Fibroblast of lung (primary cell): Measurements from ENCODE around the gene EPS15. TPM values are rescaled to one million over a fixed set of nuclear protein-coding genes. Genes with fewer than 3 reads are reported as not detected.

Experiments used
- DNase-seq, 2 donors: peaks; one replicate each; pipeline versions ENCODE4 v3.0.0 to v3.0.0-alpha.2; 2010; ENCODE audit warnings: low read depth in 2 of 2
- H2AFZ ChIP-seq: 2 replicates; pipeline ENCODE4 v1.5.1; 2012; ENCODE audit warnings: low read length, control low read depth, inconsistent platforms
- H3K27ac ChIP-seq: 2 replicates; pipeline ENCODE4 v1.5.1; 2011; ENCODE audit warnings: low read length, control low read depth; ENCODE audit not compliant: insufficient read depth
- H3K27me3 ChIP-seq: 2 replicates; pipeline ENCODE4 v1.5.1; 2011; ENCODE audit warnings: mild to moderate bottlenecking, low read length; ENCODE audit not compliant: control insufficient read depth, insufficient read depth
- H3K36me3 ChIP-seq: 2 replicates; pipeline ENCODE4 v1.5.1; 2011; ENCODE audit warnings: low read length; ENCODE audit not compliant: control insufficient read depth, insufficient read depth
- H3K4me1 ChIP-seq: 2 replicates; pipeline ENCODE4 v1.5.1; 2011; ENCODE audit warnings: low read length; ENCODE audit not compliant: control insufficient read depth, insufficient read depth; ENCODE audit errors: extremely low read depth
- H3K4me2 ChIP-seq: 2 replicates; pipeline ENCODE4 v1.5.1; 2011; ENCODE audit warnings: low read length, control low read depth; ENCODE audit not compliant: insufficient read depth; ENCODE audit errors: extremely low read depth
- H3K4me3 ChIP-seq, 4 experiments: fragments of 200-600 bp in 1 of 4; sonication (generic) in 1 of 4; replicated peaks in 1 of 4; 2 replicates each; pipeline ENCODE4 v1.5.1; 2011 to 2016; ENCODE audit warnings: low read length in 4 of 4, low read depth in 3 of 4, mild to moderate bottlenecking in 3 of 4, control low read depth in 2 of 4, inconsistent platforms in 1 of 4, mixed read lengths in 1 of 4; ENCODE audit not compliant: insufficient read depth in 1 of 4; ENCODE audit errors: control extremely low read depth in 1 of 4
- H3K79me2 ChIP-seq: 2 replicates; pipeline ENCODE4 v1.5.1; 2012; ENCODE audit warnings: mild to moderate bottlenecking, low read length, inconsistent platforms; ENCODE audit not compliant: control insufficient read depth, insufficient read depth
- H3K9ac ChIP-seq: 2 replicates; pipeline ENCODE4 v1.5.1; 2011; ENCODE audit warnings: mild to moderate bottlenecking, low read length, control low read depth; ENCODE audit not compliant: insufficient read depth
- H3K9me3 ChIP-seq: 2 replicates; pipeline ENCODE4 v1.5.1; 2012; ENCODE audit warnings: low read depth, low read length; ENCODE audit not compliant: control insufficient read depth, insufficient read depth
- H4K20me1 ChIP-seq: 2 replicates; pipeline ENCODE4 v1.5.1; 2011; ENCODE audit warnings: low read length; ENCODE audit not compliant: control insufficient read depth, insufficient read depth; ENCODE audit errors: extremely low read depth
- CTCF ChIP-seq, 2 donors: IDR thresholded peaks in 1 of 2; conservative IDR thresholded peaks in 1 of 2; 1 replicate in 1 of 2; 2 replicates in 1 of 2; pipeline ENCODE4 v1.5.1; 2011 to 2012; ENCODE audit warnings: low read length in 2 of 2, control low read depth in 1 of 2, inconsistent platforms in 1 of 2, low read depth in 1 of 2, mild to moderate bottlenecking in 1 of 2
- EZH2 ChIP-seq: IDR thresholded peaks from 2 replicates; pipeline ENCODE4 v1.5.1; 2012; ENCODE audit warnings: low read length, control low read depth, mild to moderate bottlenecking; ENCODE audit errors: missing control alignments
- polyA plus RNA-seq, 2 donors: library from polyadenylated mRNA; depleted of rRNA in 1 of 2; stranded (reverse) in 1 of 2; unstranded in 1 of 2; fragments of >200 nt; gene quantifications; 2 replicates each; pipeline ENCODE4 v1.2.1, GENCODE V29; 2011 to 2012; ENCODE audit warnings: missing spikeins in 1 of 2
- total RNA-seq: library from RNA; depleted of rRNA; stranded (reverse); fragments of >200 nt; gene quantifications from 2 replicates; pipeline ENCODE4 v1.2.1, GENCODE V29; 2014

Gene EPS15
- total and polyA plus RNA-seq, 2 donors (not counting 1 experiment from before 2014, with no cell fraction given), result 67.7 to 75.5 TPM

GRCh38 chr1:51313268-51313852 is 205.7 kb downstream of the EPS15 start:
- no peaks in the 10 kb centered on the region for H3K36me3 ChIP-seq
- peak overlapping the region; percentile 62 for H3K27ac ChIP-seq
- H4K20me1 ChIP-seq, result no peaks in the 10 kb centered on the region
- no peak overlapping the region for H3K4me3 ChIP-seq
- H3K4me1 ChIP-seq, result peaks cover 10% of the 10 kb centered on the region
- H3K79me2 ChIP-seq, result no peaks in the 10 kb centered on the region
- H3K9ac ChIP-seq, result no peak overlapping the region
- no peak overlapping the region for H2AFZ ChIP-seq
- H3K27me3 ChIP-seq, result no peaks in the 10 kb centered on the region
- DNase-seq, result no peak
- TF ChIP-seq CTCF (conservative IDR thresholded peaks at IDR 0.05 in 1 of 2, IDR thresholded peaks at IDR 0.05 in 1 of 2; ENCODE audit: low read depth in 1 of 2, low read length in 2 of 2) (peak in 1 of 2 donors; percentile 19), EZH2 (no peak)
- no peaks in the 10 kb centered on the region for H3K9me3 ChIP-seq
- H3K4me2 ChIP-seq, result no peak overlapping the region

GRCh38 chr1:51312718-51313117 is 206.3 kb downstream of the EPS15 start:
- Histone ChIP-seq H3K79me2 (no peaks in the 10 kb centered on the region), H3K27me3 (no peaks in the 10 kb centered on the region), H3K4me1 (peaks cover 10% of the 10 kb centered on the region), H3K4me3 (no peak overlapping the region), H3K36me3 (no peaks in the 10 kb centered on the region), H3K9ac (no peak overlapping the region), H3K9me3 (no peaks in the 10 kb centered on the region), H3K27ac (no peak overlapping the region), H4K20me1 (no peaks in the 10 kb centered on the region), H2AFZ (no peak overlapping the region), H3K4me2 (no peak overlapping the region)
- DNase-seq, result no peak
- TF ChIP-seq CTCF (conservative IDR thresholded peaks at IDR 0.05 in 1 of 2, IDR thresholded peaks at IDR 0.05 in 1 of 2; ENCODE audit: low read depth in 1 of 2, low read length in 2 of 2) (no peak), EZH2 (no peak)

GRCh38 chr1:51311826-51312225 is 207.2 kb downstream of the EPS15 start:
- no peak for DNase-seq
- no peak overlapping the region for H2AFZ ChIP-seq
- H3K4me3 ChIP-seq, result no peak overlapping the region
- H3K27ac ChIP-seq, result no peak overlapping the region
- H3K79me2 ChIP-seq, result no peaks in the 10 kb centered on the region
- no peaks in the 10 kb centered on the region for H3K9me3 ChIP-seq
- H3K27me3 ChIP-seq, result no peaks in the 10 kb centered on the region
- no peak overlapping the region for H3K9ac ChIP-seq
- H3K4me2 ChIP-seq, result no peak overlapping the region
- TF ChIP-seq CTCF (conservative IDR thresholded peaks at IDR 0.05 in 1 of 2, IDR thresholded peaks at IDR 0.05 in 1 of 2; ENCODE audit: low read depth in 1 of 2, low read length in 2 of 2) (no peak), EZH2 (no peak)
- no peaks in the 10 kb centered on the region for H3K36me3 ChIP-seq
- no peaks in the 10 kb centered on the region for H4K20me1 ChIP-seq
- peaks cover 10% of the 10 kb centered on the region for H3K4me1 ChIP-seq
